GM12865 (cell line): Measurements from ENCODE around the gene IFNL1.
"Not testable (repeated sequence)": the region's sequence is repeated elsewhere in the genome, so short reads cannot be mapped to it uniquely, and the experiment has no call there.

Experiments used
- DNase-seq: peaks from one replicate; pipeline ENCODE4 v3.0.0; 2010; ENCODE audit warnings: low read depth
- H3K4me3 ChIP-seq: 2 replicates; pipeline ENCODE4 v1.5.1; 2011; ENCODE audit warnings: mild to moderate bottlenecking, low read depth, low read length, control low read depth
- CTCF ChIP-seq: IDR thresholded peaks from 2 replicates; pipeline ENCODE4 v1.5.1; 2011; ENCODE audit warnings: low read length, control low read depth, low read depth, inconsistent platforms; ENCODE audit not compliant: insufficient read depth; ENCODE audit errors: missing control alignments

IFNL1 gene

GRCh38 chr19:39335168-39335548 is 39.0 kb downstream of the IFNL1 start:
- peak overlapping the region; percentile 98 for H3K4me3 ChIP-seq
- TF ChIP-seq CTCF, result no peak
- DNase-seq, result peak; percentile 46

DNA sequence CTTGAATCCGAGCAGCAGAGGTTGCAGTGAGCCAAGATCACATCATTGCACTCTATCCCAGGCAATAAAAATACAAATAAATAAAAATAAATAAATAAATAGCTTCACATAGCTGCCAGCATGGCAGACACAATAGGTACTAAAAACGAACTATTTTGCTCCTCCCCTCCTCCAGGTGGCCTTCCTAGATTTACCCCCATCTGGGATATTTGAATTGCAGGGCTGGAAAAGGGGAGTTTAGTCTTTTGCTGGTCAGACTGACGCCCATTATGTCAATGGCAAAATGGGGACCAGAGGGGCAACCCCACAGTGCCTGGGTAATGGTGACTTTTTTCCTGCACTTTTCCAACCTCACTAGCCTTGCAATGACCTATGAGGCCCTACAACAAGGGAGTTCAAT is 40.3 kb downstream of the IFNL1 start:
- no peak for TF ChIP-seq CTCF
- no peak for DNase-seq
- H3K4me3 ChIP-seq, result no peak overlapping the region

DNA sequence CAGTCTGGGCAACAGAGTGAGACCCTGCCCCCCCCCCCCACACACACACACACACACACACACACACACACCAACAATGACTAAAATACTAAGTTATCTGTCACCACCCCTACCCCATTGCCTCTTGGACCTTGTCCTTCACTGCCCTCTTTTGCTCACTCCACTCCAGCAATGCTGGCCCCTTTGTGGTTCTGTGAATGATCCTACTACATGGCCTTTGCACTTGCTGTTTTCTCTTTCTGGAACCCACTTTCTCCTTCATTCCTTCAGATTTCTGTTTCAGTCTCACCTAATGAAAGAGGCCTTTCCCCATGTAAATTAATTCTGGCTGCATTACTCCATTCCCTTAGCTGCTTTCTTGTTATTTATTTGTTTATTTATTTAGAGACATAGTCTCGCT is 43.5 kb downstream of the IFNL1 start:
- no peak overlapping the region for H3K4me3 ChIP-seq
- no peak for TF ChIP-seq CTCF
- no peak for DNase-seq

GRCh38 chr19:39340156-39340555 is 43.9 kb downstream of the IFNL1 start:
- not testable (repeated sequence) for DNase-seq, H3K4me3 ChIP-seq

DNA sequence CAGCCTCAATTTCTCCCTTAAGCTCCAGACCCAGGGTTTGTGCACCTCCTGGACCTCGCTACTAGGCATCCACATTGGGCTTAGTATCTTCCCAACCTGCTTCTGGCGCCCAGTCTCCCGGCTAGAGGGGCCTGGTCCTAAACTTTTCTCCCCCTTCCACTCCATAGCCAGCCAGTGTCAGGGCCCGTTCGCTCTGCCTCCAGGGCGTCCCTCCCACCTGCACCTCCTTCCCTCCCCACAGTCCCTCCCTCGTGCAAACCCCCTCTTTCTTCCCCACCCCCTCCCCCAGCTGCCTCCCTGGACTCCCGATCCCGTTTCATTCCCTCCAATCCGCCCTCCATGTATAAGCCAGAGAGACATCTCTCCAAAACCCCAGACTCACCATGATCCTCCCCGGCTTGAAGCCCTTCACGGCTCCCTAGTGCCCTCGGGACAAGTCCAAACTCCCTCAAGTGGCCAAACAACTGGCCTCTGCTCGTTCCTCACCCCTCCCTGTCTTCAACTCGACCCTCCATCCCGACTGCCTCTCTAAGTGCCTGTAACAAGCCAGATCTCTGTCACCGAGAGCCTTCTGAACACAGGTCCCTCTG is 45.0 kb downstream of the IFNL1 start:
- peak overlapping the region; percentile 96 for H3K4me3 ChIP-seq
- no peak for TF ChIP-seq CTCF
- no peak for DNase-seq

- peak; percentile 72 for TF ChIP-seq CTCF
- peak within 1 kb of the TSS; percentile 96 for H3K4me3 ChIP-seq
- peak; percentile 100 for DNase-seq
These were observed 45.8 kb downstream of the IFNL1 start, which contains the start of gene SAMD4B for GRCh38 chr19:39341719-39342604. Gene SAMD4B, plus strand, starts transcription at chr19:39342421. Its CDS starts 14,473 bp downstream, at chr19:39356894.

GRCh38 chr19:39342647-39343305 is 46.6 kb downstream of the IFNL1 start:
- no peak for DNase-seq
- no peak for TF ChIP-seq CTCF
- peak overlapping the region; percentile 90 for H3K4me3 ChIP-seq
